IMR-90 (cell line): ENCODE results near the gene ITPKB. TPM values are rescaled to one million over a fixed set of nuclear protein-coding genes. Genes with fewer than 3 reads are reported as not detected.

Source experiments
- ATAC-seq: fragments of 200-7000 bp; cut with Tn5 transposase; 2 replicates; pipeline ENCODE4 v1.9.1; 2020; ENCODE audit warnings: low read depth, mild to moderate bottlenecking, moderate library complexity
- BruUV-seq: library from RNA; stranded (reverse); fragments of 400-500 nt; replicated peaks from 2 replicates; lab custom pipeline; 2021; lab: Mats Ljungman, UMichigan
- CTCF ChIA-PET: fragments of 300-600 bp; formaldehyde crosslinking; extraction: SDS; loops from one replicate; lab custom pipeline; 2021; ENCODE audit warnings: antibody characterized with exemption; lab: Yijun Ruan, JAX
- POLR2A ChIA-PET: fragments of 300-600 bp; sonication (Branson Sonifier 250); formaldehyde crosslinking; loops from one replicate; lab custom pipeline; 2022; ENCODE audit warnings: antibody characterized with exemption; ENCODE audit not compliant: unreplicated experiment; lab: Charles Lee
- DNase-seq: peaks from one replicate; pipeline ENCODE4 v3.0.0; 2013
- H2AFZ ChIP-seq: replicated peaks from 2 replicates; pipeline ENCODE3; 2013; ENCODE audit warnings: low read length, mild to moderate bottlenecking; ENCODE audit not compliant: poor library complexity
- H2AK5ac ChIP-seq: 2 replicates; pipeline ENCODE4 v1.6.1; 2013; ENCODE audit warnings: low read depth, low read length, inconsistent platforms
- H2AK9ac ChIP-seq: replicated peaks from 2 replicates; pipeline ENCODE3; 2013; ENCODE audit warnings: mild to moderate bottlenecking, low read depth, low read length, moderate library complexity; ENCODE audit not compliant: poor library complexity
- H2BK120ac ChIP-seq: 2 replicates; pipeline ENCODE4 v1.6.1; 2013; ENCODE audit warnings: low read depth, low read length, inconsistent platforms
- H2BK15ac ChIP-seq: 3 replicates; pipeline ENCODE4 v1.6.1; 2013; ENCODE audit warnings: low read depth, low read length, inconsistent platforms
- H2BK20ac ChIP-seq: 2 replicates; pipeline ENCODE4 v1.6.1; 2013; ENCODE audit warnings: low read depth, mild to moderate bottlenecking, inconsistent platforms, low read length, moderate library complexity
- H2BK5ac ChIP-seq: 2 replicates; pipeline ENCODE4 v1.6.1; 2013; ENCODE audit warnings: mild to moderate bottlenecking, low read depth, low read length, inconsistent platforms; ENCODE audit not compliant: poor library complexity, severe bottlenecking
- H3K14ac ChIP-seq: replicated peaks from 2 replicates; pipeline ENCODE4 v1.6.1; 2013; ENCODE audit warnings: low read depth, low read length, inconsistent platforms
- H3K18ac ChIP-seq: 2 replicates; pipeline ENCODE4 v1.6.1; 2013; ENCODE audit warnings: low read depth, low read length, control low read depth
- H3K23ac ChIP-seq: 2 replicates; pipeline ENCODE4 v1.6.1; 2013; ENCODE audit warnings: low read depth, low read length, inconsistent platforms
- H3K27ac ChIP-seq: 2 replicates; pipeline ENCODE4 v1.5.1; 2013; ENCODE audit warnings: mild to moderate bottlenecking, control low read depth, low read length; ENCODE audit not compliant: insufficient read depth
- H3K27me3 ChIP-seq: 2 replicates; pipeline ENCODE4 v1.6.1; 2013; ENCODE audit warnings: low read length; ENCODE audit not compliant: control insufficient read depth, insufficient read depth
- H3K36me3 ChIP-seq: 2 replicates; pipeline ENCODE4 v1.6.1; 2013; ENCODE audit warnings: low read length, mixed read lengths; ENCODE audit not compliant: control insufficient read depth, insufficient read depth
- H3K4ac ChIP-seq: 2 replicates; pipeline ENCODE4 v1.6.1; 2013; ENCODE audit warnings: low read depth, low read length, inconsistent platforms
- H3K4me1 ChIP-seq: 2 replicates; pipeline ENCODE4 v1.6.1; 2013; ENCODE audit warnings: low read length, mixed read lengths; ENCODE audit not compliant: control insufficient read depth, insufficient read depth
- H3K4me2 ChIP-seq: 2 replicates; pipeline ENCODE4 v1.6.1; 2013; ENCODE audit warnings: low read depth, mild to moderate bottlenecking, control low read depth, low read length, moderate library complexity
- H3K4me3 ChIP-seq: 2 replicates; pipeline ENCODE4 v1.5.1; 2013; ENCODE audit warnings: low read depth, mild to moderate bottlenecking, control low read depth, low read length, moderate library complexity; ENCODE audit not compliant: insufficient read depth
- H3K56ac ChIP-seq: 2 replicates; pipeline ENCODE4 v1.6.1; 2013; ENCODE audit warnings: low read length, inconsistent platforms; ENCODE audit not compliant: insufficient read depth; ENCODE audit errors: extremely low read depth
- H3K79me1 ChIP-seq, 2 experiments: 2 replicates each; pipeline ENCODE4 v1.6.1; 2013; ENCODE audit warnings: low read length in 2 of 2, inconsistent platforms in 1 of 2, low read depth in 1 of 2
- H3K9ac ChIP-seq: 2 replicates; pipeline ENCODE4 v1.6.1; 2013; ENCODE audit warnings: low read depth, low read length, control low read depth
- H3K9me1 ChIP-seq: 2 replicates; pipeline ENCODE4 v1.6.1; 2013; ENCODE audit warnings: low read length, inconsistent platforms; ENCODE audit not compliant: insufficient read depth
- H3K9me3 ChIP-seq: 2 replicates; pipeline ENCODE4 v1.6.1; 2013; ENCODE audit warnings: low read length; ENCODE audit not compliant: control insufficient read depth, insufficient read depth
- H4K20me1 ChIP-seq: 2 replicates; pipeline ENCODE4 v1.6.1; 2013; ENCODE audit warnings: low read length, inconsistent platforms; ENCODE audit not compliant: insufficient read depth
- H4K5ac ChIP-seq: 2 replicates; pipeline ENCODE4 v1.6.1; 2013; ENCODE audit warnings: mild to moderate bottlenecking, low read depth, low read length, control low read depth
- H4K8ac ChIP-seq, 2 experiments: 2 replicates each; pipeline ENCODE4 v1.6.1; 2013; ENCODE audit warnings: low read depth in 2 of 2, low read length in 2 of 2, control low read depth in 1 of 2, inconsistent platforms in 1 of 2
- H4K91ac ChIP-seq: 2 replicates; pipeline ENCODE4 v1.6.1; 2013; ENCODE audit warnings: low read depth, low read length, inconsistent platforms; ENCODE audit not compliant: insufficient read depth
- CHD1 ChIP-seq: IDR thresholded peaks from 2 replicates; pipeline ENCODE4 v1.6.1; 2012; ENCODE audit warnings: low read depth, low read length, improper control_type of control experiment
- ELK1 ChIP-seq: fragments of 150-350 bp; IDR thresholded peaks from 2 replicates; pipeline ENCODE4 v1.6.1; 2016; ENCODE audit warnings: low read depth, mild to moderate bottlenecking, low read length, moderate library complexity, borderline replicate concordance
- FOS ChIP-seq: fragments of 150-350 bp; IDR thresholded peaks from 2 replicates; pipeline ENCODE4 v1.6.1; 2016; ENCODE audit warnings: low read depth, low read length
- MAFK ChIP-seq: IDR thresholded peaks from 2 replicates; pipeline ENCODE4 v1.6.1; 2012; ENCODE audit warnings: low read depth, low read length, improper control_type of control experiment
- MAZ ChIP-seq: IDR thresholded peaks from 2 replicates; pipeline ENCODE4 v1.6.1; 2012; ENCODE audit warnings: low read depth, mild to moderate bottlenecking, low read length, improper control_type of control experiment, moderate library complexity, borderline replicate concordance
- MXI1 ChIP-seq: IDR thresholded peaks from 2 replicates; pipeline ENCODE4 v1.6.1; 2012; ENCODE audit warnings: low read depth, mild to moderate bottlenecking, low read length, moderate library complexity, borderline replicate concordance
- NFE2L2 ChIP-seq: fragments of 150-350 bp; IDR thresholded peaks from 2 replicates; pipeline ENCODE4 v1.6.1; 2016; ENCODE audit warnings: low read depth, mild to moderate bottlenecking, low read length
- POLR2A ChIP-seq: IDR thresholded peaks from 2 replicates; pipeline ENCODE4 v1.6.1; 2012; ENCODE audit warnings: mild to moderate bottlenecking, low read depth, low read length
- RAD21 ChIP-seq: IDR thresholded peaks from 2 replicates; pipeline ENCODE4 v1.6.1; 2012; ENCODE audit warnings: low read length, improper control_type of control experiment
- WGBS, 2 experiments: methylation state at CpG; one replicate each; pipeline versions ENCODE4 v1.1.5 to v1.1.7; 2013; ENCODE audit warnings: missing lambda C conversion rate in 2 of 2; ENCODE audit not compliant: insufficient read length in 1 of 2; ENCODE audit errors: extremely low coverage in 2 of 2; 5-methylcytosine and 5-hydroxymethylcytosine counted together
- dilution Hi-C: fragments of 300-500 bp; cut with HindIII; formaldehyde crosslinking; loops from one replicate; pipeline ENCODE4 v1.14.3; 2018; ENCODE audit warnings: low sequenced_read_pairs; ENCODE audit not compliant: unreplicated experiment
- in situ Hi-C: fragments of 300-500 bp; cut with MboI; formaldehyde crosslinking; loops from 3 replicates; pipeline ENCODE4 v1.14.3; 2019; ENCODE audit warnings: low sequenced_read_pairs, inconsistent platforms, mixed read lengths
- intact Hi-C: fragments of 100-400 bp; cut with micrococcal nuclease; formaldehyde crosslinking; loops from 2 replicates; pipeline ENCODE4 v1.10.0; 2022
- polyA plus RNA-seq, 3 experiments: library from polyadenylated mRNA; depleted of rRNA; stranded (reverse); fragments of >200 nt; gene quantifications; 2 replicates each; pipeline ENCODE4 v1.2.3, GENCODE V29; 2012; ENCODE audit warnings: low replicate concordance in 1 of 3
- total RNA-seq: library from RNA; depleted of rRNA; stranded (reverse); fragments of >200 nt; gene quantifications from 2 replicates; pipeline ENCODE4 v1.2.3, GENCODE V29; 2012

ITPKB gene
- total and polyA plus RNA-seq, 2 of the 4 experiments (the other 2 are of a cell fraction): 0.72 to 1.4 TPM

GRCh38 chr1:226646026-226646869 is 92.8 kb downstream of the ITPKB start (continued):
- TF ChIP-seq MXI1: no peak

- Histone ChIP-seq H3K27me3 (no peaks in the 10 kb centered on the region), H3K27ac (no peak overlapping the region), H3K36me3 (peaks cover 7% of the 10 kb centered on the region), H4K8ac (peak overlapping the region in 1 of 2 experiments; percentile 12; a peak in 1 of 4 replicates), H2AFZ (peak overlapping the region; percentile 53), H2BK20ac (no peak overlapping the region), H3K4ac (0 out of 2 replicates have a peak overlapping the region, but pooled peaks have one; percentile 1), H3K14ac (no peak overlapping the region), H4K20me1 (no peaks in the 10 kb centered on the region), H3K56ac (no peak overlapping the region), H4K91ac (no peak overlapping the region; the same call in 1 of the 2 replicates), H3K4me2 (no peak overlapping the region), H2AK5ac (peak overlapping the region; percentile 43; the same call in 1 of the 2 replicates), H3K23ac (0 out of 2 replicates have a peak overlapping the region, but pooled peaks have one; percentile 12), H3K9ac (no peak overlapping the region), H3K9me3 (no peaks in the 10 kb centered on the region), H3K18ac (no peak overlapping the region), H2BK15ac (no peak overlapping the region), H3K79me1 (no peaks in the 10 kb centered on the region), H3K9me1 (peaks cover 9% of the 10 kb centered on the region), H4K5ac (no peak overlapping the region), H3K4me1 (peaks cover 22% of the 10 kb centered on the region), H2AK9ac (no peak overlapping the region), H2BK5ac (no peak overlapping the region), H3K4me3 (no peak overlapping the region), H2BK120ac (no peak overlapping the region)
- WGBS, 2 experiments: 100% methylated on average over 3 of the region's 10 CpGs; no CpG with 5 or more reads in 1 of the 2 experiments
- POLR2A ChIA-PET: no interaction called here
- in situ Hi-C loops: no loop called here
- no peak for TF ChIP-seq MAZ
- TF ChIP-seq POLR2A: no peak
- TF ChIP-seq RAD21: no peak
- TF ChIP-seq FOS: no peak
- no peak for TF ChIP-seq NFE2L2
- no peak for TF ChIP-seq MAFK
- no peak for TF ChIP-seq ELK1
- no peak for TF ChIP-seq CHD1
- CTCF ChIA-PET: no interaction called here
- no TSS peak for BruUV-seq
- no peak for DNase-seq
- dilution Hi-C loops: no loop called here
- intact Hi-C loops: no loop called here
- peak; percentile 5; the same call in 1 of the 2 replicates for ATAC-seq
These were observed 93.7 kb downstream of the ITPKB start for GRCh38 chr1:226645279-226645976.
